Suppressor macrophage treated with lipopolysaccharide for 1 hour (primary cell): ENCODE measurements around the gene MYPOP.
A peak's percentile ranks its signal among the peaks of the same experiment; 100 is the strongest.
"Not testable (repeated sequence)": the region's sequence is repeated elsewhere in the genome, so short reads cannot be mapped to it uniquely, and the experiment has no call there.

Experiments used
- DNase-seq, 3 donors: peaks; one replicate each; pipeline ENCODE4 v3.0.0-alpha.2; 2020 to 2022

MYPOP gene

GRCh38 chr19:45906221-45906620, 3.8 kb upstream of the MYPOP start:
- peak; percentile 53 to 66 (median 55) for DNase-seq

- DNase-seq, result no peak
Measured at GRCh38 chr19:45905011-45905410, 2.6 kb upstream of the MYPOP start.

- DNase-seq, result peak; percentile 99 to 100 (median 99)
Measured at GRCh38 chr19:45902651-45903625, 525 bp upstream of the MYPOP start.

GRCh38 chr19:45901432-45901911, 941 bp downstream of the MYPOP start:
- peak; percentile 65 to 86 (median 75) for DNase-seq

GRCh38 chr19:45900738-45901431, 1.5 kb downstream of the MYPOP start:
- no peak for DNase-seq

- no peak for DNase-seq
Measured at GRCh38 chr19:45899919-45900589, 2.4 kb downstream of the MYPOP start.

GRCh38 chr19:45899253-45899652, 3.2 kb downstream of the MYPOP start:
- no peak for DNase-seq

GRCh38 chr19:45897261-45897812, 5.1 kb downstream of the MYPOP start:
- peak; percentile 75 to 78 (median 77) for DNase-seq

GRCh38 chr19:45895983-45896599, 6.3 kb downstream of the MYPOP start:
- DNase-seq, result not testable (repeated sequence)

GRCh38 chr19:45895519-45895972, 6.9 kb downstream of the MYPOP start:
- DNase-seq, result no peak

GRCh38 chr19:45890877-45891276, 11.5 kb downstream of the MYPOP start:
- no peak for DNase-seq

- DNase-seq, result no peak
Measured at GRCh38 chr19:45889210-45889885, 13.1 kb downstream of the MYPOP start.

GRCh38 chr19:45887200-45887710, 15.2 kb downstream of the MYPOP start:
- DNase-seq, result no peak

- DNase-seq, result peak; percentile 92 to 96 (median 95)
Measured at GRCh38 chr19:45886427-45887199, 15.8 kb downstream of the MYPOP start.

GRCh38 chr19:45885556-45886426, 16.6 kb downstream of the MYPOP start, which contains the start of gene IRF2BP1:
Gene IRF2BP1 (minus strand): TSS chr19:45886141. CDS start chr19:45885774, 367 bp downstream.
- peak; percentile 93 to 97 (median 97) for DNase-seq

- peak in 1 of 3 donors; percentile 28 for DNase-seq
Measured at GRCh38 chr19:45884682-45885555, 17.5 kb downstream of the MYPOP start.

- DNase-seq, result no peak
Measured at GRCh38 chr19:45883881-45884681, 18.3 kb downstream of the MYPOP start.

- no peak for DNase-seq
Measured at GRCh38 chr19:45883586-45883880, 18.9 kb downstream of the MYPOP start.
